Heart left ventricle (tissue), 13 donors: ENCODE measurements around the gene TRERF1.

Experiments used
- POLR2A ChIP-seq, 2 donors: fragments of 450-650 bp; IDR thresholded peaks; one replicate each; pipeline ENCODE4 v1.6.1; 2017; ENCODE audit warnings: antibody characterized with exemption in 2 of 2, mild to moderate bottlenecking in 2 of 2, moderate library complexity in 2 of 2
- TF ChIP-seq, protein P1 (sequence below), 12 donors: fragments of 200-600 bp; sonication (generic) in 4 of 12; IDR thresholded peaks; one replicate each; pipeline versions ENCODE4 v1.5.0 to v1.8.0; 2018 to 2022; ENCODE audit warnings: antibody characterized with exemption in 12 of 12, mild to moderate bottlenecking in 5 of 12
- donor health status: ischemic (EF 13 %, LVEDD 7.1; RV severe dilation, severe dysfunction).
- donor health status: DM: no; HTN: yes; CAD: no.
- donor health status: DM: no; HTN: no; CAD: no.
- donor health status: ischemic (EF 25% LVEDD 6.9; RV normal size, moderate dysfunction).
- donor health status: ischemic (EF 25% LVEDD 5.7; RV mildly dilated, moderate dysfunction).
- donor health status: ischemic (EF 35%, LVEDD 5.7; RV mildly dilated, moderate dysfunction).
- donor health status: nonischemic (EF 11% LVEDD 7.7; RV severe dilation, severe dysfunction).
- donor health status: DM: yes; HTN: yes; CAD: no.
- donor health status: PGD.
- donor health status: ischemic (EF 29% LVEDD 5.4; RV normal size, mild dysfunction).
- donor health status: nonischemic (EF 23%, LVEDD 6.1; RV moderate dilation, normal function).

DNA sequence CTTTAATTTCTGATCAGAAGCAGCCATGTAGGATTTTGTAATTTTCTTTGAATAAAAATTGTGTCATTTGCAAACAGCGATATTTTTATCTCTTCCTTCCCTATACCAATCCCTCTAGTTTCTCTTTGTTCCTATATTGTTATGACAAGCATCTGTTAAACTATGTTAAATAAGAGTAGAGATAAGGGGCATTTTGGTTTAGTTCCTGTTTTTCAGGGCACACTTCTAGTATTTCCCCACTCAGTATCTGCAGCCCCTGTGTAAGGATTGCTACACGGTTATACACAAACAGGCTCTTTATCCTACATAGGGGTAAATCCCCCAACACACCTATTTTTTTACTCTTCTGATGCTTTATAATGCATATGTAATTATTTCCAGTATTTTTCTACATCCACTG lies 42.1 kb downstream of the TRERF1 start:
- TF ChIP-seq, protein P1, sequence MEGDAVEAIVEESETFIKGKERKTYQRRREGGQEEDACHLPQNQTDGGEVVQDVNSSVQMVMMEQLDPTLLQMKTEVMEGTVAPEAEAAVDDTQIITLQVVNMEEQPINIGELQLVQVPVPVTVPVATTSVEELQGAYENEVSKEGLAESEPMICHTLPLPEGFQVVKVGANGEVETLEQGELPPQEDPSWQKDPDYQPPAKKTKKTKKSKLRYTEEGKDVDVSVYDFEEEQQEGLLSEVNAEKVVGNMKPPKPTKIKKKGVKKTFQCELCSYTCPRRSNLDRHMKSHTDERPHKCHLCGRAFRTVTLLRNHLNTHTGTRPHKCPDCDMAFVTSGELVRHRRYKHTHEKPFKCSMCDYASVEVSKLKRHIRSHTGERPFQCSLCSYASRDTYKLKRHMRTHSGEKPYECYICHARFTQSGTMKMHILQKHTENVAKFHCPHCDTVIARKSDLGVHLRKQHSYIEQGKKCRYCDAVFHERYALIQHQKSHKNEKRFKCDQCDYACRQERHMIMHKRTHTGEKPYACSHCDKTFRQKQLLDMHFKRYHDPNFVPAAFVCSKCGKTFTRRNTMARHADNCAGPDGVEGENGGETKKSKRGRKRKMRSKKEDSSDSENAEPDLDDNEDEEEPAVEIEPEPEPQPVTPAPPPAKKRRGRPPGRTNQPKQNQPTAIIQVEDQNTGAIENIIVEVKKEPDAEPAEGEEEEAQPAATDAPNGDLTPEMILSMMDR (IDR thresholded peaks at IDR 0.05): no peak
- no peak for TF ChIP-seq POLR2A (IDR thresholded peaks at IDR 0.05)
